ENCODE measurements around the gene MSH6. TPM values are rescaled to one million over a fixed set of nuclear protein-coding genes. Genes with fewer than 3 reads are reported as not detected.

The MSH6 gene
- total and polyA plus RNA-seq, 2 of the 8 experiments (the other 6 are each of a cell fraction or from before 2014, with no cell fraction given), result 45.8 to 301 TPM

- TF ChIP-seq, protein P1, sequence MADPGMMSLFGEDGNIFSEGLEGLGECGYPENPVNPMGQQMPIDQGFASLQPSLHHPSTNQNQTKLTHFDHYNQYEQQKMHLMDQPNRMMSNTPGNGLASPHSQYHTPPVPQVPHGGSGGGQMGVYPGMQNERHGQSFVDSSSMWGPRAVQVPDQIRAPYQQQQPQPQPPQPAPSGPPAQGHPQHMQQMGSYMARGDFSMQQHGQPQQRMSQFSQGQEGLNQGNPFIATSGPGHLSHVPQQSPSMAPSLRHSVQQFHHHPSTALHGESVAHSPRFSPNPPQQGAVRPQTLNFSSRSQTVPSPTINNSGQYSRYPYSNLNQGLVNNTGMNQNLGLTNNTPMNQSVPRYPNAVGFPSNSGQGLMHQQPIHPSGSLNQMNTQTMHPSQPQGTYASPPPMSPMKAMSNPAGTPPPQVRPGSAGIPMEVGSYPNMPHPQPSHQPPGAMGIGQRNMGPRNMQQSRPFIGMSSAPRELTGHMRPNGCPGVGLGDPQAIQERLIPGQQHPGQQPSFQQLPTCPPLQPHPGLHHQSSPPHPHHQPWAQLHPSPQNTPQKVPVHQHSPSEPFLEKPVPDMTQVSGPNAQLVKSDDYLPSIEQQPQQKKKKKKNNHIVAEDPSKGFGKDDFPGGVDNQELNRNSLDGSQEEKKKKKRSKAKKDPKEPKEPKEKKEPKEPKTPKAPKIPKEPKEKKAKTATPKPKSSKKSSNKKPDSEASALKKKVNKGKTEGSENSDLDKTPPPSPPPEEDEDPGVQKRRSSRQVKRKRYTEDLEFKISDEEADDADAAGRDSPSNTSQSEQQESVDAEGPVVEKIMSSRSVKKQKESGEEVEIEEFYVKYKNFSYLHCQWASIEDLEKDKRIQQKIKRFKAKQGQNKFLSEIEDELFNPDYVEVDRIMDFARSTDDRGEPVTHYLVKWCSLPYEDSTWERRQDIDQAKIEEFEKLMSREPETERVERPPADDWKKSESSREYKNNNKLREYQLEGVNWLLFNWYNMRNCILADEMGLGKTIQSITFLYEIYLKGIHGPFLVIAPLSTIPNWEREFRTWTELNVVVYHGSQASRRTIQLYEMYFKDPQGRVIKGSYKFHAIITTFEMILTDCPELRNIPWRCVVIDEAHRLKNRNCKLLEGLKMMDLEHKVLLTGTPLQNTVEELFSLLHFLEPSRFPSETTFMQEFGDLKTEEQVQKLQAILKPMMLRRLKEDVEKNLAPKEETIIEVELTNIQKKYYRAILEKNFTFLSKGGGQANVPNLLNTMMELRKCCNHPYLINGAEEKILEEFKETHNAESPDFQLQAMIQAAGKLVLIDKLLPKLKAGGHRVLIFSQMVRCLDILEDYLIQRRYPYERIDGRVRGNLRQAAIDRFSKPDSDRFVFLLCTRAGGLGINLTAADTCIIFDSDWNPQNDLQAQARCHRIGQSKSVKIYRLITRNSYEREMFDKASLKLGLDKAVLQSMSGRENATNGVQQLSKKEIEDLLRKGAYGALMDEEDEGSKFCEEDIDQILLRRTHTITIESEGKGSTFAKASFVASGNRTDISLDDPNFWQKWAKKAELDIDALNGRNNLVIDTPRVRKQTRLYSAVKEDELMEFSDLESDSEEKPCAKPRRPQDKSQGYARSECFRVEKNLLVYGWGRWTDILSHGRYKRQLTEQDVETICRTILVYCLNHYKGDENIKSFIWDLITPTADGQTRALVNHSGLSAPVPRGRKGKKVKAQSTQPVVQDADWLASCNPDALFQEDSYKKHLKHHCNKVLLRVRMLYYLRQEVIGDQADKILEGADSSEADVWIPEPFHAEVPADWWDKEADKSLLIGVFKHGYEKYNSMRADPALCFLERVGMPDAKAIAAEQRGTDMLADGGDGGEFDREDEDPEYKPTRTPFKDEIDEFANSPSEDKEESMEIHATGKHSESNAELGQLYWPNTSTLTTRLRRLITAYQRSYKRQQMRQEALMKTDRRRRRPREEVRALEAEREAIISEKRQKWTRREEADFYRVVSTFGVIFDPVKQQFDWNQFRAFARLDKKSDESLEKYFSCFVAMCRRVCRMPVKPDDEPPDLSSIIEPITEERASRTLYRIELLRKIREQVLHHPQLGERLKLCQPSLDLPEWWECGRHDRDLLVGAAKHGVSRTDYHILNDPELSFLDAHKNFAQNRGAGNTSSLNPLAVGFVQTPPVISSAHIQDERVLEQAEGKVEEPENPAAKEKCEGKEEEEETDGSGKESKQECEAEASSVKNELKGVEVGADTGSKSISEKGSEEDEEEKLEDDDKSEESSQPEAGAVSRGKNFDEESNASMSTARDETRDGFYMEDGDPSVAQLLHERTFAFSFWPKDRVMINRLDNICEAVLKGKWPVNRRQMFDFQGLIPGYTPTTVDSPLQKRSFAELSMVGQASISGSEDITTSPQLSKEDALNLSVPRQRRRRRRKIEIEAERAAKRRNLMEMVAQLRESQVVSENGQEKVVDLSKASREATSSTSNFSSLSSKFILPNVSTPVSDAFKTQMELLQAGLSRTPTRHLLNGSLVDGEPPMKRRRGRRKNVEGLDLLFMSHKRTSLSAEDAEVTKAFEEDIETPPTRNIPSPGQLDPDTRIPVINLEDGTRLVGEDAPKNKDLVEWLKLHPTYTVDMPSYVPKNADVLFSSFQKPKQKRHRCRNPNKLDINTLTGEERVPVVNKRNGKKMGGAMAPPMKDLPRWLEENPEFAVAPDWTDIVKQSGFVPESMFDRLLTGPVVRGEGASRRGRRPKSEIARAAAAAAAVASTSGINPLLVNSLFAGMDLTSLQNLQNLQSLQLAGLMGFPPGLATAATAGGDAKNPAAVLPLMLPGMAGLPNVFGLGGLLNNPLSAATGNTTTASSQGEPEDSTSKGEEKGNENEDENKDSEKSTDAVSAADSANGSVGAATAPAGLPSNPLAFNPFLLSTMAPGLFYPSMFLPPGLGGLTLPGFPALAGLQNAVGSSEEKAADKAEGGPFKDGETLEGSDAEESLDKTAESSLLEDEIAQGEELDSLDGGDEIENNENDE (IDR thresholded peaks at IDR 0.05; ENCODE audit: insufficient replicate concordance, low read length), result no peak
- TF ChIP-seq PHF8 (conservative IDR thresholded peaks at IDR 0.05; ENCODE audit: low read depth, low read length) (no peak), ATF3 (IDR thresholded peaks at IDR 0.05; ENCODE audit: insufficient read depth, low read depth, low read length) (no peak)
Measured at GRCh38 chr2:47805850-47806249, 22.9 kb downstream of the MSH6 start (continued).

Measured in H1 (cell line).